ENCODE data around the gene CCNO.

The CCNO gene

GRCh38 chr5:55241746-55242145, 8.3 kb upstream of the CCNO start:
- Histone ChIP-seq H3K79me2 (ENCODE audit: insufficient read depth, low read length) (no peaks in the 10 kb centered on the region), H2AFZ (ENCODE audit: low read length) (no peak overlapping the region), H4K20me1 (ENCODE audit: insufficient read depth, low read length, poor library complexity, severe bottlenecking) (no peaks in the 10 kb centered on the region), H3K36me3 (ENCODE audit: insufficient read depth, low read length) (no peaks in the 10 kb centered on the region), H3K9me3 (ENCODE audit: insufficient read depth, low read depth, low read length) (no peaks in the 10 kb centered on the region), H3K9me2 (replicated peaks; ENCODE audit: low read depth, low read length) (no peaks in the 10 kb centered on the region), H3K4me2 (ENCODE audit: low read depth, low read length, poor library complexity, severe bottlenecking) (no peak overlapping the region), H3K27me3 (ENCODE audit: insufficient read depth, low read length, poor library complexity, severe bottlenecking) (no peaks in the 10 kb centered on the region), H3K4me3 (ENCODE audit: low read length, poor library complexity, severe bottlenecking) (no peak overlapping the region), H3K4me1 (ENCODE audit: insufficient read depth, low read length, poor library complexity, severe bottlenecking) (no peaks in the 10 kb centered on the region), H3K9ac (ENCODE audit: low read depth, low read length, poor library complexity, severe bottlenecking) (no peak overlapping the region), H3F3A (ENCODE audit: low read depth) (no peaks in the 10 kb centered on the region)
- no peak for TF ChIP-seq EZH2phosphoT487 (IDR thresholded peaks at IDR 0.05; ENCODE audit: borderline replicate concordance)
- no peak for TF ChIP-seq CTCF (conservative IDR thresholded peaks at IDR 0.05; ENCODE audit: low read length)

- H3K4me1 ChIP-seq (ENCODE audit: insufficient read depth, low read length, poor library complexity, severe bottlenecking) = no peaks in the 10 kb centered on the region
- no peak overlapping the region for H3K4me2 ChIP-seq (ENCODE audit: low read depth, low read length, poor library complexity, severe bottlenecking)
- no peak overlapping the region for H2AFZ ChIP-seq (ENCODE audit: low read length)
- no peaks in the 10 kb centered on the region for H4K20me1 ChIP-seq (ENCODE audit: insufficient read depth, low read length, poor library complexity, severe bottlenecking)
- H3K36me3 ChIP-seq (ENCODE audit: insufficient read depth, low read length) = no peaks in the 10 kb centered on the region
- H3K4me3 ChIP-seq (ENCODE audit: low read length, poor library complexity, severe bottlenecking) = no peak overlapping the region
- no peaks in the 10 kb centered on the region for H3K79me2 ChIP-seq (ENCODE audit: insufficient read depth, low read length)
- H3K9me3 ChIP-seq (ENCODE audit: insufficient read depth, low read depth, low read length) = no peaks in the 10 kb centered on the region
- H3K27me3 ChIP-seq (ENCODE audit: insufficient read depth, low read length, poor library complexity, severe bottlenecking) = peaks cover 15% of the 10 kb centered on the region
- no peaks in the 10 kb centered on the region for H3F3A ChIP-seq (ENCODE audit: low read depth)
- no peaks in the 10 kb centered on the region for H3K9me2 ChIP-seq (replicated peaks; ENCODE audit: low read depth, low read length)
- no peak overlapping the region for H3K9ac ChIP-seq (ENCODE audit: low read depth, low read length, poor library complexity, severe bottlenecking)
- no peak for TF ChIP-seq EZH2phosphoT487 (IDR thresholded peaks at IDR 0.05; ENCODE audit: borderline replicate concordance)
- TF ChIP-seq CTCF (conservative IDR thresholded peaks at IDR 0.05; ENCODE audit: low read length) = no peak
Observed at GRCh38 chr5:55236800-55237199, 3.4 kb upstream of the CCNO start.

- H3K36me3 ChIP-seq (ENCODE audit: insufficient read depth, low read length) = no peaks in the 10 kb centered on the region
- no peaks in the 10 kb centered on the region for H3K9me3 ChIP-seq (ENCODE audit: insufficient read depth, low read depth, low read length)
- no peaks in the 10 kb centered on the region for H3K4me1 ChIP-seq (ENCODE audit: insufficient read depth, low read length, poor library complexity, severe bottlenecking)
- no peaks in the 10 kb centered on the region for H3F3A ChIP-seq (ENCODE audit: low read depth)
- no peaks in the 10 kb centered on the region for H3K9me2 ChIP-seq (replicated peaks; ENCODE audit: low read depth, low read length)
- H3K9ac ChIP-seq (ENCODE audit: low read depth, low read length, poor library complexity, severe bottlenecking) = no peak overlapping the region
- peak overlapping the region; percentile 51 for H3K4me3 ChIP-seq (ENCODE audit: low read length, poor library complexity, severe bottlenecking)
- H3K27me3 ChIP-seq (ENCODE audit: insufficient read depth, low read length, poor library complexity, severe bottlenecking) = peaks cover 15% of the 10 kb centered on the region
- TF ChIP-seq CTCF (conservative IDR thresholded peaks at IDR 0.05; ENCODE audit: low read length) (no peak), EZH2phosphoT487 (IDR thresholded peaks at IDR 0.05; ENCODE audit: borderline replicate concordance) (no peak)
- peak overlapping the region; percentile 46 for H3K4me2 ChIP-seq (ENCODE audit: low read depth, low read length, poor library complexity, severe bottlenecking)
- no peaks in the 10 kb centered on the region for H3K79me2 ChIP-seq (ENCODE audit: insufficient read depth, low read length)
- no peaks in the 10 kb centered on the region for H4K20me1 ChIP-seq (ENCODE audit: insufficient read depth, low read length, poor library complexity, severe bottlenecking)
- 0 out of 2 replicates have a peak overlapping the region, but pooled peaks have one; percentile 20 for H2AFZ ChIP-seq (ENCODE audit: low read length)
Observed at GRCh38 chr5:55234121-55234700, 803 bp upstream of the CCNO start.

All from Loucy (cell line).